Naive thymus-derived CD4-positive, alpha-beta T cell (primary cell): Measurements from ENCODE around the gene PRPF6. TPM values are rescaled to one million over a fixed set of nuclear protein-coding genes. Genes with fewer than 3 reads are reported as not detected.
"Not testable (repeated sequence)": the region's sequence is repeated elsewhere in the genome, so short reads cannot be mapped to it uniquely, and the experiment has no call there.

ENCODE experiments used
- ATAC-seq: fragments of 150-1000 bp; cut with Tn5 transposase; 2 replicates; pipeline ENCODE4 v1.10.0; 2021; ENCODE audit warnings: mild to moderate bottlenecking, moderate library complexity
- CTCF ChIA-PET: fragments of 350-600 bp; sonication (Branson Sonifier 250); formaldehyde crosslinking; loops from one replicate; lab custom pipeline; 2021; ENCODE audit warnings: antibody characterized with exemption; lab: Charles Lee
- POLR2A ChIA-PET: fragments of 350-600 bp; sonication (Branson Sonifier 250); formaldehyde crosslinking; loops from one replicate; lab custom pipeline; 2021; ENCODE audit warnings: antibody characterized with exemption, inconsistent platforms; lab: Charles Lee
- DNase-seq, 9 donors: peaks; one replicate each; pipeline versions ENCODE4 v3.0.0 to v3.0.0-alpha.2; 2020 to 2022; ENCODE audit warnings: mixed read lengths in 1 of 9
- H3K27ac ChIP-seq: one replicate; pipeline ENCODE4 v1.7.0; 2013; ENCODE audit warnings: mild to moderate bottlenecking, low read depth, low read length, moderate library complexity
- H3K27me3 ChIP-seq, 2 donors: one replicate each; pipeline ENCODE4 v1.7.0; 2013; ENCODE audit warnings: low read length in 2 of 2, mild to moderate bottlenecking in 2 of 2, moderate library complexity in 2 of 2; ENCODE audit not compliant: control insufficient read depth in 2 of 2, insufficient read depth in 2 of 2
- H3K36me3 ChIP-seq, 3 experiments: 1 replicate in 2 of 3; 2 replicates in 1 of 3; pipeline ENCODE4 v1.7.0; 2013; ENCODE audit warnings: low read length in 3 of 3, mild to moderate bottlenecking in 3 of 3, moderate library complexity in 1 of 3; ENCODE audit not compliant: insufficient read depth in 3 of 3, control insufficient read depth in 2 of 3
- H3K4me1 ChIP-seq, 2 donors: one replicate each; pipeline ENCODE4 v1.7.0; 2013; ENCODE audit warnings: low read length in 2 of 2, mild to moderate bottlenecking in 2 of 2, moderate library complexity in 1 of 2; ENCODE audit not compliant: control insufficient read depth in 2 of 2, insufficient read depth in 2 of 2
- H3K4me3 ChIP-seq: 2 replicates; pipeline ENCODE4 v1.7.0; 2013; ENCODE audit warnings: mild to moderate bottlenecking, low read length
- H3K9me3 ChIP-seq, 3 experiments: 1 replicate in 2 of 3; 2 replicates in 1 of 3; pipeline ENCODE4 v1.7.0; 2013; ENCODE audit warnings: low read length in 3 of 3; ENCODE audit not compliant: control insufficient read depth in 2 of 3
- H3K27ac Mint-ChIP-seq, 9 donors: one replicate each; pipeline ENCODE4 v1.8.0; 2020 to 2022; ENCODE audit warnings: mixed read lengths in 9 of 9, mild to moderate bottlenecking in 8 of 9, moderate library complexity in 5 of 9, inconsistent platforms in 2 of 9
- H3K27me3 Mint-ChIP-seq, 5 donors: one replicate each; pipeline ENCODE4 v1.8.0; 2021 to 2022; ENCODE audit warnings: mixed read lengths in 5 of 5, mild to moderate bottlenecking in 1 of 5
- H3K36me3 Mint-ChIP-seq, 5 donors: one replicate each; pipeline ENCODE4 v1.8.0; 2020 to 2022; ENCODE audit warnings: mixed read lengths in 5 of 5, mild to moderate bottlenecking in 3 of 5, inconsistent platforms in 1 of 5
- H3K4me1 Mint-ChIP-seq, 7 donors: one replicate each; pipeline ENCODE4 v1.8.0; 2020 to 2022; ENCODE audit warnings: mixed read lengths in 7 of 7, mild to moderate bottlenecking in 3 of 7, inconsistent platforms in 1 of 7
- H3K4me3 Mint-ChIP-seq, 10 donors: one replicate each; pipeline ENCODE4 v1.8.0; 2020 to 2022; ENCODE audit warnings: mild to moderate bottlenecking in 10 of 10, mixed read lengths in 10 of 10, moderate library complexity in 6 of 10, inconsistent platforms in 2 of 10
- H3K9me3 Mint-ChIP-seq, 11 donors: one replicate each; pipeline ENCODE4 v1.8.0; 2020 to 2022; ENCODE audit warnings: mixed read lengths in 11 of 11, mild to moderate bottlenecking in 4 of 11, inconsistent platforms in 1 of 11, moderate library complexity in 1 of 11
- intact Hi-C, 2 donors: fragments of 100-400 bp; cut with micrococcal nuclease; formaldehyde crosslinking; loops; one replicate each; pipeline ENCODE4 v1.15.1; 2023
- polyA plus RNA-seq, 2 donors: library from polyadenylated mRNA; unstranded; fragments of 300-500 nt; fragmentation: Illumina TruSeq; gene quantifications; one replicate each; pipeline ENCODE4 v1.2.3, GENCODE V29; 2021
- total RNA-seq, 6 experiments: library from RNA in 5 of 6; stranded (reverse) in 5 of 6; gene quantifications; 1 replicate in 5 of 6; 2 replicates in 1 of 6; pipeline ENCODE4 v1.2.3 and lab custom pipeline; 2021 to 2026

The PRPF6 gene
- total and polyA plus RNA-seq, 7 experiments from 2014 or later, result 71.2 to 127 (median 86.9) TPM

- peak within 1 kb of the TSS; percentile 80 for H3K27ac ChIP-seq
- POLR2A ChIA-PET, result interaction anchor here (0.7 kb wide), 1 partner anchor 268 kb away, joined by 4 read pairs; no protein-coding TSS in a partner anchor
Measured at GRCh38 chr20:63969838-63970713, 10.9 kb upstream of the PRPF6 start, which contains the start of gene ZNF512B. Gene ZNF512B, minus strand, starts transcription at chr20:63969930. Its CDS starts 1,980 bp downstream, at chr20:63967950.

GRCh38 chr20:63970714-63971431 is 10.1 kb upstream of the PRPF6 start:
- no peak for ATAC-seq
- H3K4me1 ChIP-seq, result peaks cover 9 to 18% of the 10 kb centered on the region in 2 donors
- peaks cover 0 to 8% (median 0%) of the 10 kb centered on the region in 3 experiments for H3K9me3 ChIP-seq
- no peaks in the 10 kb centered on the region for H3K27me3 ChIP-seq
- Mint-ChIP-seq H3K4me3 (peak overlapping the region; percentile 55 to 91 (median 70)), H3K9me3 (no peaks in the 10 kb centered on the region), H3K27me3 (peaks cover 0 to 2% (median 0%) of the 10 kb centered on the region in 5 donors), H3K4me1 (peaks cover 9 to 45% (median 38%) of the 10 kb centered on the region in 7 donors), H3K36me3 (peaks cover 0 to 33% (median under 1%) of the 10 kb centered on the region in 5 donors), H3K27ac (peak overlapping the region; percentile 16 to 76 (median 59))
- ChIA-PET POLR2A (interaction anchor here (0.7 to 1.0 kb wide), 2 partner anchors 185 to 269 kb away, joined by 3 to 4 read pairs; no protein-coding TSS in a partner anchor), CTCF (interaction anchor here (1.5 kb wide), 1 partner anchor 185 kb away, joined by 5 read pairs; no protein-coding TSS in a partner anchor)
- peaks cover 0 to 35% (median 6%) of the 10 kb centered on the region in 3 experiments for H3K36me3 ChIP-seq
- H3K4me3 ChIP-seq, result no peak overlapping the region
- DNase-seq, result peak in 1 of 9 donors; percentile 2
- H3K27ac ChIP-seq, result no peak overlapping the region
- intact Hi-C loops, result loop anchor here (5.0 kb wide), 4 partner anchors 64 to 699 kb away; partner anchors contain the start of genes ARFGAP1 (in 1 of the 2), ARFRP1 (in 1 of the 2), PTK6 (in 1 of the 2) and ZGPAT (in 1 of the 2)

More at GRCh38 chr20:63969838-63970713, 10.9 kb upstream of the PRPF6 start, which contains the start of gene ZNF512B:
- H3K9me3 ChIP-seq, result peaks cover 0 to 9% (median 0%) of the 10 kb centered on the region in 3 experiments
- peak within 1 kb of the TSS; percentile 59 to 91 (median 86) for H3K27ac Mint-ChIP-seq
- H3K4me3 ChIP-seq, result peak within 1 kb of the TSS; percentile 70
- H3K4me1 Mint-ChIP-seq, result peaks cover 7 to 44% (median 37%) of the 10 kb centered on the region in 7 donors
- H3K9me3 Mint-ChIP-seq, result no peaks in the 10 kb centered on the region
- H3K4me1 ChIP-seq, result peaks cover 9 to 18% of the 10 kb centered on the region in 2 donors
- intact Hi-C loops, result loop anchor here (1.0 to 5.0 kb wide), 5 partner anchors 13 to 698 kb away; partner anchors contain the start of genes ARFGAP1 (in 1 of the 2), ARFRP1 (in 1 of the 2), PTK6 (in 1 of the 2) and ZGPAT (in 1 of the 2)
- H3K27me3 ChIP-seq, result no peaks in the 10 kb centered on the region
- CTCF ChIA-PET, result no interaction called here
- H3K27me3 Mint-ChIP-seq, result peaks cover 0 to 2% (median 0%) of the 10 kb centered on the region in 5 donors
- peak; percentile 71 for ATAC-seq
- H3K36me3 Mint-ChIP-seq, result peaks cover 0 to 33% (median 0%) of the 10 kb centered on the region in 5 donors
- H3K36me3 ChIP-seq, result peaks cover 0 to 30% (median 6%) of the 10 kb centered on the region in 3 experiments
- peak within 1 kb of the TSS; percentile 73 to 91 (median 83) for H3K4me3 Mint-ChIP-seq
- peak; percentile 35 to 65 (median 56) for DNase-seq

- Mint-ChIP-seq H3K4me3 (peak overlapping the region in 3 of 10 donors; percentile 25 to 91 (median 88)), H3K4me1 (peaks cover 19 to 55% (median 48%) of the 10 kb centered on the region in 7 donors), H3K36me3 (peaks cover 0 to 30% (median 3%) of the 10 kb centered on the region in 5 donors)
Measured at GRCh38 chr20:63971960-63972311, 9.0 kb upstream of the PRPF6 start.

GRCh38 chr20:63972312-63973159 is 8.4 kb upstream of the PRPF6 start:
- ATAC-seq, result no peak
- no peaks in the 10 kb centered on the region for H3K9me3 ChIP-seq
- no peak for DNase-seq
- no peaks in the 10 kb centered on the region for H3K27me3 ChIP-seq
- peaks cover 0 to 30% (median 3%) of the 10 kb centered on the region in 5 donors for H3K36me3 Mint-ChIP-seq
- CTCF ChIA-PET, result interaction anchor here (0.7 to 1.8 kb wide), 10 partner anchors 10 to 433 kb away, joined by 3 to 8 read pairs (median 4); partner anchors contain the start of genes OPRL1 and UCKL1
- POLR2A ChIA-PET, result interaction anchor here (0.8 to 1.4 kb wide), 2 partner anchors 14 to 356 kb away, joined by 3 to 4 read pairs; no protein-coding TSS in a partner anchor
- H3K4me3 ChIP-seq, result no peak overlapping the region
- intact Hi-C loops, result loop anchor here (1.0 to 5.0 kb wide), 6 partner anchors 63 to 700 kb away; partner anchors contain the start of genes ARFRP1 (in 2 of the 2), ARFGAP1 (in 1 of the 2), PTK6 (in 1 of the 2) and ZGPAT (in 1 of the 2)
- H3K4me3 Mint-ChIP-seq, result peak overlapping the region in 4 of 10 donors; percentile 6 to 91 (median 56)
- no peaks in the 10 kb centered on the region for H3K9me3 Mint-ChIP-seq
- H3K27ac ChIP-seq, result no peak overlapping the region
- peak overlapping the region in 7 of 9 donors; percentile 2 to 82 (median 41) for H3K27ac Mint-ChIP-seq
- peaks cover 25 to 61% (median 53%) of the 10 kb centered on the region in 7 donors for H3K4me1 Mint-ChIP-seq
- peaks cover 0 to 2% (median 0%) of the 10 kb centered on the region in 5 donors for H3K27me3 Mint-ChIP-seq
- peaks cover 11 to 27% of the 10 kb centered on the region in 2 donors for H3K4me1 ChIP-seq
- H3K36me3 ChIP-seq, result peaks cover 0 to 19% (median 0%) of the 10 kb centered on the region in 3 experiments

More at GRCh38 chr20:63971960-63972311, 9.0 kb upstream of the PRPF6 start:
- H3K27me3 ChIP-seq, H3K9me3 ChIP-seq, H3K27ac ChIP-seq, H3K4me3 ChIP-seq, H3K27me3 Mint-ChIP-seq, ATAC-seq, DNase-seq, POLR2A ChIA-PET, H3K9me3 Mint-ChIP-seq: not testable (repeated sequence)
- peak overlapping the region in 7 of 9 donors; percentile 32 to 76 (median 43) for H3K27ac Mint-ChIP-seq
- intact Hi-C loops, result loop anchor here (2.0 to 5.0 kb wide), 5 partner anchors 65 to 700 kb away; partner anchors contain the start of genes ARFRP1 (in 2 of the 2), ARFGAP1 (in 1 of the 2), PTK6 (in 1 of the 2) and ZGPAT (in 1 of the 2)
- peaks cover 9 to 21% of the 10 kb centered on the region in 2 donors for H3K4me1 ChIP-seq
- peaks cover 0 to 25% (median 0%) of the 10 kb centered on the region in 3 experiments for H3K36me3 ChIP-seq
- CTCF ChIA-PET, result interaction anchor here (0.7 to 1.5 kb wide), 2 partner anchors 186 to 432 kb away, joined by 4 to 5 read pairs; no protein-coding TSS in a partner anchor

DNA sequence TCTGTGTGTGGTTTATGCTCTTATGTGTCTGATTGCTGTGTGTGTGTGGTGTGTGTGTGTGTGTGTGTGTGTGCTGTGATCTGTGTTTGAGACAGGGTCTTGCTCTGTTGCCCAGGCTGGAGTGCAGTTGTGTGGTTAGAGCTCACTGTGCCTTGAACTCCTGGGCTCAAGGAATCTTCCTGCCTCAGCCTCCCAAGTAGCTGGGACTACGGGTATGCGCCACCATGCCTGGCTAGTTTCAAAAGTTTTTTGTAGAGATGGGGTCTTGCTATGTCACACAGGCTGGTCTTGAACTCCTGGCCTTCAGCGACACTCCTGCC is 7.8 kb upstream of the PRPF6 start:
- intact Hi-C loops, result loop anchor here (1.0 to 5.0 kb wide), 6 partner anchors 64 to 701 kb away; partner anchors contain the start of genes ARFRP1 (in 2 of the 2), ARFGAP1 (in 1 of the 2), PTK6 (in 1 of the 2) and ZGPAT (in 1 of the 2)
- peaks cover 0 to 14% (median 0%) of the 10 kb centered on the region in 3 experiments for H3K36me3 ChIP-seq
- POLR2A ChIA-PET, result interaction anchor here (0.9 to 1.4 kb wide), 5 partner anchors 14 to 345 kb away, joined by 3 to 4 read pairs (median 4); no protein-coding TSS in a partner anchor
- no peaks in the 10 kb centered on the region for H3K27me3 ChIP-seq
- no peak overlapping the region for H3K27ac ChIP-seq
- no peak overlapping the region for H3K4me3 ChIP-seq
- H3K9me3 Mint-ChIP-seq, result no peaks in the 10 kb centered on the region
- H3K4me3 Mint-ChIP-seq, result peak overlapping the region in 1 of 10 donors; percentile 21
- peaks cover 31 to 65% (median 57%) of the 10 kb centered on the region in 7 donors for H3K4me1 Mint-ChIP-seq
- H3K9me3 ChIP-seq, result no peaks in the 10 kb centered on the region
- H3K36me3 Mint-ChIP-seq, result peaks cover 0 to 25% (median 3%) of the 10 kb centered on the region in 5 donors
- peaks cover 0 to 2% (median 0%) of the 10 kb centered on the region in 5 donors for H3K27me3 Mint-ChIP-seq
- peak overlapping the region in 7 of 9 donors; percentile 2 to 88 (median 38) for H3K27ac Mint-ChIP-seq
- CTCF ChIA-PET, result interaction anchor here (0.6 to 1.8 kb wide), 12 partner anchors 9 to 750 kb away, joined by 3 to 8 read pairs (median 3); partner anchors contain the start of genes OPRL1 and UCKL1
- peaks cover 17 to 33% of the 10 kb centered on the region in 2 donors for H3K4me1 ChIP-seq
- DNase-seq (no peak), ATAC-seq (no peak)
